NCI-H2227 (cell line): ENCODE results near the gene TMEM259.

Source experiments
- DNase-seq: peaks from one replicate; lab custom pipeline; 2025; ENCODE audit not compliant: unreplicated experiment; lab: John Stamatoyannopoulos, UW

TMEM259 gene

DNA sequence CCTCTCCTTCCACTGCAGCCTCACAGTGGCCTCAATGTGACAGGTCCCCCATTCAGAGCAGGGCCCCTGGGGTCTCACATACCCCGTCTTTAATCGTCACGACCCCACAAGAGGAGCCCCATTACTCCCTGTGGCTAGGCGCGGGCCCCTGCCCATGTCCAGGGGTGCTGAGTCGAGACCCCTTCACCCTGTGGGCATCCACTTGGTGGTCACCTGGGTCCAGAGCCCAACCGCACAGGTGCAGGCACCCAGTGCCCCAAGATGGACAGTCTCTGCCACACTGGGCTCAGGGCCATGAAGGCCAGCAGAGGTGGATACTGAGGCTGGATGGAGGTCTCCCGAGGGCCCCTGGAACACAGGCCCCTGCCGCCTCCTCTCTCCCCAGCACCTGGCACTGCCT, 3.0 kb downstream of the TMEM259 start:
- DNase-seq: no peak

DNA sequence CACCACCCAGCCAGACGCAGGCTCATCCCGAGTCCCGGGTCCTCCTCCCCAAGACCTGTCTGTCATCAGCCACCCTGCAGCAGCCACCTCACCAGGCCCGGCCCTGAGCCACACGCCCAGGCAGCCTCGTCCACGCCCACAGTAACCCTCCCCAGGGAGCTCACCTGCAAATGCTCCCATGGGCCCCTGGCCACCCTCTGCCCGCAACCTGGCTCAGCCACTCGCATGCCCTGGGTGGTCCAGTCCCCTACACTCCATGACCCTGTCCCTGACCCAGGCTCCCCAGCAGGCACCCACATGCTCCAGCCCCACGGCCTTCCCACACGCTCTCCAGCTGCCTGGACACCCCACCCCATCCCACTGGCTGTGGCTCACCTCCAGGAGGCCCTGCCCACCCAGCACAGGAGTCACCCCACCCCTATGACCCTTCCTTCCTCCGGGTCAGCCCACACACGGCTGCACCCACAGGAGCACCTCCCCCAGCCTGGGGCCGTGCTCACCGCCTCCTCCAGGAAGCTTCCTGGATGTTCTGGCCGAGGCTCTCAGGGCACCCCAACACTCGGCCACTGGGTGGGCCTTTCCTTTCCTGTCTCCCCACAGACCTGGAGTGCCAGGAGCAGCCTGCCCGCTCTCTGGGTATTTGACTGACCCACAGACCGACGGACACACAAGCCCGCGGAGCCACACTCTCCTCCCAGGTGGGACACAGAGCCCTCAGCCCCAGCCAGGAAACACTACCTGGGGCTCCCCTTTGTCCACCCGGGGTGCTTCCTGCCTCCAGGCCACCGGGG, 3.6 kb downstream of the TMEM259 start:
- DNase-seq: no peak

DNA sequence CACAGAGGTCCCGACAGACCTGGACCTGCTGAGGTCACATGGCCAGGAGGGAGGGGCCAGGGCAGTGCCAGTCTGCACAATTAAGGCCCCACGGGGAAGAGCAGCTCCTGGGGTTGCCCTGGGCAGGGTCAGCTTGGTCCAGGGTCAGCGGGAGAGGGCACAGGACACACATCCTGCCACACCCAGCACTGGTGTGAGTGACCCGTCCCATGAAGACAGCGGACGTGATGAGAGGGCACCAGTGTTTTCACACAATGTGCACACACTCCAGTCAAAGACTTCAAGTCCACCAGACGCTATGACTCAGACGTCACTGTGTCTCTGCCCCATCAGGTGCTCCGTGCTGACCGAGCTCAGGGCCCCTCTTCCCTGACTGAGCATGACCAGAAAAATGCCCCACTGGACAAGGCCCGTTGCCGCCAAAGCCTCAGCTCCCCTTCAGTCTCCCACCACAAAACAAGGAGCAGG, 4.2 kb downstream of the TMEM259 start:
- no peak for DNase-seq

DNA sequence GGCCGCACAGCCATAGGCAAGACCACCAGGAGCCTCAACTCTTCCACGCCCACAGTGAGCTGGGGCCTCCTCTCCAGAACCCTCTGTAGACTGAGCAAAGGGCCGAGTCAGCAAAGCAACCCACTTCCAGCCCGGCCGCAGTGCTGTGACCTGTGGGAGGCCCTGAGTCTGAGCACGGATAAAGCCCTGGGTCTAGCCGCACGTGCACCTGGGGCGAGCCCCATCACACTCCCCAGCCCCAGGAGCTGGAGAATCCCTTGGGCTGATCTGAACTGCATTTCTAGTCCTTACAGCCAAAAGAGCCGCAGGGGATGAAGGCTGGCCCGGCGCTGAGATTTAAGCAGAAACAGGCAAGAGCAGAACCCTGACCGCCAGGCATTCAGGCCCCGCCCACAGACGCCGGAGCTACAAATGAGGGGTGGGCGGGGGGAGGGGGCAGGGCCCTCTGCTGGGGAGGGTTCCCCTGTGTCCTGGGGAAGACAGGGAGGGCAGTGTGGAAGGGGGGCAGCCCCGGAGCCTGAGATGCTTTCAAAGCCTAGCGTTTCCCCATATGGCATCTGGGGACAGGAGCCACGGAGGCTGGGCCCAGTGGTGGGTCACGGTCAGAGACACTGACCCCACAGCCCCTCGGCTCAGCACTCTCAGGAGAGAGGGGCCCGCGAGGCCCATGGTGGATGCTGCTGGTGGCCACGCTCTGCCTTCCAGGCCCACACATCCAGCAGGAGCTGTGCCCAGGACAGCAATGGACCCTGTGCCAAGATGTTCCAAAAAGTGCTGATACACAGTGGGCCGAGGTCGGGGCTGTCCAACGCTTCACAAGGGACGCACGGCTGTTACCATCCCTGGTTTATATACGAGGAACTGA, 4.9 kb downstream of the TMEM259 start:
- DNase-seq: no peak

DNA sequence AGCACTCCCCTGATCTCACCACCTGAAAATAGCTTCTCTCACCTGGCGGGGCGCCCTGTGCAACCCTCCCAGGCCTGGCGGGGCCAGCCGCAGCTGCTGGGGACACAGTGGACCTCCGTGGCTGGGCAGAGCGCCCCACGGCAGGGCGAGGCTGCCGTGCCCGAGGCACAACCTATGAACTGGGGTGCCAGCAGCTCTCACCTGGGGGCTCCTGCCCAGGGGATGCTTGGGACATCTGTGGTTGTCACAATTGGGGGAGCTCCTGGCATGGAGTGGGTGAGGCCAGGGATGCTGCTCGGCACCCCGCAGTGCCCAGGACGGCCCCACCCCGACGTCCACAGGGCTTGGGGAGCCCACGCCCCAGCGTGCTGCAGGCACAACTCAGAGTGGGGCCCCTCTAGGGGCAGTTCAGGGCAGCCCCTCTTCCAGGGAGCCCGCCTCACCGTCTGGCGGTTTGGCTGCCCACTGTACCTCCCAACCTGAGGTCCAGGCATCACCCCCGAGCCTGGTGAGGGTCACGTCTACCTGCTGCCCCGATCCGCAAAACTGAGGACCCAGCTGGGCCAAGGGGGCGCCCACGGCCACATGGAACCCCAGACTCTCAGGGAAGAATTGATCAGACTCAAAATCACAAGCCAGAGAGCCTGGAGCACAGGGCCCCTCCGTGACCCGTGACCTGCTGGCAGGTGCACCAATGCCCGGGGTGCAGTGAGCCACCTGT, 5.7 kb downstream of the TMEM259 start:
- no peak for DNase-seq

DNA sequence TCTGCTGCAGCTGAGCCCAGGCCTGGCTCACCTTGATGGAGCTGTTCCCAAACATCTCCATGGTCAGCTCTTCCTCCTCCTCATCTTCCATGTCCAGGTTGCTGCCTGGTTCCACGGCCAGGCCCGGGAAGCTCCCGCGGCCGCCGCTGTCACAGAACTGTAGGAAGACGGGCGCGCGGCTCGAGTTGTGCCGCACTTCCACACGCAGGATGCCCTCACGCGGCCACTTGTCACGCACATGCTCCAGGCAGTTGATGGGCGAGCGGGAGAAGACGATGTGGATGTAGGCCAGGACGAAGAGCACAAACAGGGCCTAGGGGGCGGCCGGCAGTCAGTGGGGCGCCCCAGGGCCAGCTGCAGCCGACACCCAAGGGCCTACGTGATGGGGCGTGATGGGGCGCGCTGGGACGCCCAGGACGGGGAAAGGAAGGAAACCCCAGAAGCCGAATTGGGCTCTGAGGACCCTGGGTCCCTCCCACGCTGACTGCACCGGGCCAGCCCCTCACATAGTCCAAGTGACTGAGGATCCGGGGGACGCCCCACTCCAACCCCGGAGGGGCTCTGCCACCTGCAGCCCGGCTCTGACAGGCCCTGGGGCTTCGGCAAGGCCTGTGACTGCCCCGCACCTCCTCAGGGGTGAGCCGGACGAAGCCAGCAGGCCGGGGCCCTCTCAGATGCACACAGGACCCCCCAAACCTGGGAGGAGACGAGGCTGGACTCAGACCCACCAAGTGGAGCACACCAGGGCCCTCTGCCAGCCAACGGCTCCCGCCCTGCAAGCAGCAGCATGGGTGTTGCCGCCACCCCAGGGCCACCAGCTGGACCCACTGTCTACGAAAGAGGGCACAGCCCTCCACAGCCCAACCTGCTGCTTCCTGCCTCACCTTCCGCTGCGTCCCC, 6.5 kb downstream of the TMEM259 start:
- no peak for DNase-seq

DNA sequence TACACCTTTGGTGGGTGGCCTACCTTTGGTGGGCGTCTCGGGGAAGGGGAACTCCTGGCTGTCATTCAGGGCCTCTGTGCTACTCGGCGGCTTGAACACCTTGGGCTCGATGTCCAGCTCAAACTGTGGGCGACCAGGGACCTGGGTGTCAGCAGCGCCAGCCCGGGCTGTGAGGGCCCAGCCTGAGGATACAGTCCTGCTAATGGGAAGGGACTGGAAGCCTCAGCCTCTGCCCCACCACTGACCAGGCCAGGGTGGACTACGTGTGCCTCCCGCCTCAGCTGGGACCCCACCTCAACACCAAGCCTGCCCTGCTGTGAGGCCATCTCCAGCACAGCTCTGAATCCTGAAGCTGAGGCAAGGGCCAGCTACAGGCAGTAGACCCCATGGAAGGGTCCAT, 7.7 kb downstream of the TMEM259 start:
- no peak for DNase-seq

DNA sequence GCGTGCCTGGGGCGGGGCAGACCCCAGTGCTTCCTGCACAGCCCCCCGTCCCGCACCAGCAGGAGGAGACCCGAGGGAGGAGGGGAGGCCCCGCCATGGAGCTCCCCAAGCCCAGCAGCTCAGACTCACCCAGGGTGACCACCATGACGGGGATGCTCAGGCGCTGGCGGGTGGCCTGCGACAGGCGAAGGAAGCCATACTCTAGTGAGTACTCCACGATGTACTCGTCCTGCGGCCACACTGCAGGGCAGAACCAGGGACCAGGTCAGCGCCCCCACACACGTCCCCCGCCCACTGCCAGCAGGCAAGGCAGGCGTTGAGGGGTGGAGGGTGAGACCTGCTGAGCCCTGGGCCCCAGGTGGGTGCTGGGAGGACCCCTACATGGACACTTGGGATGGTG, 8.6 kb downstream of the TMEM259 start:
- DNase-seq: no peak

DNA sequence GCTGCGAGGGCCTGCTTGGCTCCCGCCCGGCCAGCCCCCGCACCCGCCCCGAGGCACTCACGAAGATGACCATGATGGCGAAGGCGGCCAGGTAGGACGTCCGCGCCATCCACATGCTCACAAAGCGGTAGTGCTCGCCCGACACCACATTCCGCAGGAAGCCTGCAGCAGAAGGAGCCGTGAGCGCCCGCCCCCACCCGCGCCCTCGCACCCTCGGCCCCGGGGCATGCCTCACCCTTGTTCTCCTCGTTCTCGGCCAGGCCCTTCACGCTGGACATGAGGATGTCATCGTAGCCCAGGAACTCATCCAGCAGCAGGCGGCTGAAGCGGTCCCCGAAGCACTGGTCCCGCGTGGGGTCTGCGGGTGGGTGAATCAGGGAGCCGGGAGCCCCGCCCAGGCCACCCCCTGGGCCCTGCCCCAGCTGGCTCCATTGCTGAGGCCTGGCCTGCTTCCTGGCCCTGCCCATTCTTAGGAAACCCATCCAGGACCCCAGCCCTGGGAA, 9.0 kb downstream of the TMEM259 start:
- DNase-seq: no peak

DNA sequence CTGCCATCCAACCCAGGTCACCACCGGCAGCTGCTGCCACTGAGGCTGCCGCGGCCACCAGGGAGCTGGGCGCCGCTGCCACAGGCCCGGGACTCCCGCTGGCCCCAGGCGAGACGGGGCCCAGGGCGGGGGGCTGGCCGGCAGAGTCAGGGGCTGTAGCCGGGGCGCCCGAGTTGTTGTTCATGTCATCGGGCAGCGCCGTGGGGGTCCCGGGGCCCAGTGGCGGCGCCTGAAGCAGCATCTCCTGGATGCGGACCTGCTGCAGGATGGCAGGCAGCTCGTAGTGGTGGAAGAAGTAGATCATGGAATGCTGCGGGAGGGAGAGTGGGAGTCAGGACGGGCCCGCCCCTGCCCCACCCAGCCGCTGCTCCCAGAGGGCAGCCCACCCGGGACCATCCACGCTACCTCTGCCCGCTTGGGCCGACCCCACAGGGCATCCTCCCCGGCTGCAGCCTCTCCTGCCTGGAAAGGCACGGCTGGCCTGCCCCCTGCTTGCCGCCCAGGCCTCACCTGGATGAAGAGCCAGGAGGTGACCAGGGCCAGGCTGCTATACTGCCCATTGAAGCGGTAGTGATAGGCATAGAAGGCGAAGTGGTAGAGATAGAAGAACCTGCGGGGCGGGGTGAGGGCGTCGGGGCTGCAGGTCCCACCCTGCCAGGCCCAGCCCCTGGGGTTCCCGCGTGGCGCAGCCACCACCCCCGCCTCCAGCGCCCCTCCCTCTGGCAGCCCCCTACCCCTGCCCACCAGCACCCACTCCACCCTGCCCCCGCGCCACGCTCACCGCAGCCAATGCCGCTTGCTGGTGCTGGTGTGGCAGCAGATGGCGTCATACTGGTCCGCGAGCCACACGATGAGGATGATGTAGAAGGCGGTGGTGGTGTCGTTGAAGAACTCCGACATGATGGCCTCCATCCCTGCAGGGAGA, 10.1 kb downstream of the TMEM259 start:
- DNase-seq: no peak

DNA sequence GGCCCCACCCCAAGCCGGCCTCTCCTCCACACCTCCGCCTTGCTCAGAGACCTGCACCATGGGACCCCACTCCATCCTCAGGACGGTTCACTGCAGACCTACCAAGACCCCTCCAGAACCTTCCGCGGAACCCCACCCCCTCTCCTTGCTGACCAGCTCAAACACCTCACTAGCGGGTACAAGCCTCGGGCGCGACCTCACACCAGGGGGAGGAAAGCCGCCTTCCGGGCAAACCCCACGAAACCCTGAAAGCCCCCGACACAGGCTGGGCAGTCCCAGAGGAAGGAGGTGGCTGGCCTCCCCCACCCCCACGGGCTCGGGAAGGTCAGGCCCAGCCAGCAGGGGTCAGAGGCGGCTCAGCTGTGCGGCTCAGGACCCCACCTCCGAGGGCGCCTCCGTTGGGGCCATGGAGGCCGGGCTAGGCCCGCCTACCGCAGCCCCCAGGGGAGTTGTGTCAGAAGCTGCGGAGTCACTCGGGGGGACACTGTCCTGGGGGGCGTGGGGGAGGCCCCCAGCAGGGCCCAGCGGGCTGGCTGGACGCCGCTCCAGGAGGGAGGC, 10.9 kb downstream of the TMEM259 start:
- no peak for DNase-seq

DNA sequence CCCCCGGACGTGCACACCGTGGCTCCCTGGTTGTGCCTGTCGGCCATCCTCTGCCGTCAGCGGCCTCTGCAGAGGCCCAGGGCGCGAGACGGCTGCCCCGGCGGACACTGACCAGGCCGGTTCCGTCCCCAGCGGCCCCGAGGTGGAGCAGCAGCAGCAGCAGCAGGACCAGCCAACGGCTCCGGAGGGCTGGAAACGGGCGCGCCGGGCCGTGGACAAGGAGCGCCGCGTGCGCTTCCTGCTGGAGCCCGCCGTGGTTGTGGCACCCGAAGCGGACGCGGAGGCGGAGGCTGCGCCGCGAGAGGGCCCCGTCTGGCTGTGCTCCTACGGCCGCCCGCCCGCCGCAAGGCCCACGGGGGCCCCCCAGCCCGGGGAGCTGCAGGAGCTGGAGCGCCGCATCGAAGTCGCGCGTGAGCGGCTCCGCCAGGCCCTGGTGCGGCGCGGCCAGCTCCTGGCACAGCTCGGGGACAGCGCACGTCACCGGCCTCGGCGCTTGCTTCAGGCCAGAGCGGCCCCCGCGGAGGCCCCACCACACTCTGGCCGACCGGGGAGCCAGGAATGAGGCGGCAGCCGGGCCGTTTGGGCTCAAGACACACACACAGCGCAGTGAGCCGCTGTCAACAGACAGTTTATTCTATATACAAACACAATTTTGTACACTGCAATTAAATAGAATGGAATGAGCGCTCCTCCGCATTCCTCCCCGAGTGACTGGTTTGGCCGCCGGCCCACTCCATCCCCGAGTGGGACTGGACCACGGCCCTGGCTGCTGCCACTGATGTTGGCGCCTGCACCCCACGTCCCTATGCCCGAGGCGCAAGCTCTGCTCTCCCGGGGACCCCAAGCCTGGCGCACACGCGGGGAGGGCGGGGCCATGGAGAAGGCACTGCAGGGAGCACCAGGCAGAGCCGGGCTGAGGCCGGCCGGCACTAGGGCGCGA, 11.6 kb downstream of the TMEM259 start:
- no peak for DNase-seq

DNA sequence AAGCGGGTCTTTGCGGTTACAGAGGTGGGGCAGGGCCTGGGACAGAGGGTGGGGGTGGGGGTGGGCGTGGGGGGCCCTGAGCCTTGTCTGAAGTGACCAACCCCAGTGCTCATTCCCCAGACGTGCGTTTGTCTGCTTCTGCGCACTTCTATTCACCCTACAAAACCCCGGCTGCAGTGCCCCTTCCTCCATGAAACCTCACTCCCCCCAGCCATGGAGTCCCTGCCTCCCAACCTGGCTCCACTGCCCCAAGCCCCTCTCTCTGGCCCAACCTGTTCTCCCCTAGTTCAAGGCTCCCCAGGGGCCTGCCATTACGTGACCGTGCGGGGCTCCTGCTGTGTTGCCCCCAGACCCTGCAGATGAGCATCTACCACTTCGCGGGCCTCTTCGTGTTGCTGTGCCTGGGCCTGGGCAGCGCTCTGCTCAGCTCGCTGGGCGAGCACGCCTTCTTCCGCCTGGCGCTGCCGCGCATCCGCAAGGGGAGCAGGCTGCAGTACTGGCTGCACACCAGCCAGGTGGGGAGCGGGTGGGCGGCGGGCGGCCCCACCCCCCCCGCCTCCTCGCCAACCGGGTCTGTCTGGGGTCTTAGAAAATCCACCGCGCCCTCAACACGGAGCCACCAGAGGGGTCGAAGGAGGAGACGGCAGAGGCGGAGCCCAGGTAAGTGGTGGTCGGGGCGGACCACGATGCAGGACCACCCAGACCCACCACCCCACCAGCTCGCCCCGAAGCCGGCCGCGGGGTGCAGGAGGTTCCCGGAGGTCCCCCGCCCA, 12.5 kb downstream of the TMEM259 start:
- no peak for DNase-seq

DNA sequence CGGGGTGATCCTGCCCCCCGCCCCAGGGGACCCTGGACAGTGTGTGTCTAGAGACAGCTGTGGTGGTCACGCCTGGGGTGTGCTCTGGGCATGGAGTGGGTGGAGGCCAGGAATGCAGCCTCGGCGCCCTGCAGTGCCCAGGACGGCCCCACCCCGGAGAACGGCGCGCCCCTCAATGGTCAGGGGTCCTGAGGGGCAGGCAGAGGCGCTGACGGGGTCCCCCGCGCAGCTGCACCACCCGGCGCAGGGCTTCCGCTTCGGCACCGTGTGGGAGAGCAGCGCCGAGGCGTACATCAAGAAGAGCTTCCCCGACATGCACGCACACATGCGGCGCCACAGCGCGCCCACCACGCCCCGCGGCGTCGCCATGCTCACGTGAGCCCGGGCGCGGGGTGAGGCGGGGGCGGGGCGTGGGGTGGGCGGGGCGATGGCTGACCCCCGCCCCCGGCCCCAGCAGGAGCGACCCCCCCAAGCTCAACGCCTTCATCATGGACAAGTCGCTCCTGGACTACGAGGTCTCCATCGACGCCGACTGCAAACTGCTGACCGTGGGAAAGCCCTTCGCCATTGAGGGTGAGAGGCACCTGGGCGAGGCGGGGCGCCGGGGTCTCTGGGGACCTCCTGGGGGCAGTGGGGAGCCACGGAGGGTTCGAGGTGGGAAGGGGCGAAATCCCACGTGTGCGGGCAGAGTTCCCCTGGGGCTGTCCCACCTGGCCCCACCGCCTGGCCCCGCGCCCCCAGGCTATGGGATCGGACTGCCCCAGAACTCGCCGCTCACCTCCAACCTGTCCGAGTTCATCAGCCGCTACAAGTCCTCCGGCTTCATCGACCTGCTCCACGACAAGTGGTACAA, 13.3 kb downstream of the TMEM259 start:
- no peak for DNase-seq

DNA sequence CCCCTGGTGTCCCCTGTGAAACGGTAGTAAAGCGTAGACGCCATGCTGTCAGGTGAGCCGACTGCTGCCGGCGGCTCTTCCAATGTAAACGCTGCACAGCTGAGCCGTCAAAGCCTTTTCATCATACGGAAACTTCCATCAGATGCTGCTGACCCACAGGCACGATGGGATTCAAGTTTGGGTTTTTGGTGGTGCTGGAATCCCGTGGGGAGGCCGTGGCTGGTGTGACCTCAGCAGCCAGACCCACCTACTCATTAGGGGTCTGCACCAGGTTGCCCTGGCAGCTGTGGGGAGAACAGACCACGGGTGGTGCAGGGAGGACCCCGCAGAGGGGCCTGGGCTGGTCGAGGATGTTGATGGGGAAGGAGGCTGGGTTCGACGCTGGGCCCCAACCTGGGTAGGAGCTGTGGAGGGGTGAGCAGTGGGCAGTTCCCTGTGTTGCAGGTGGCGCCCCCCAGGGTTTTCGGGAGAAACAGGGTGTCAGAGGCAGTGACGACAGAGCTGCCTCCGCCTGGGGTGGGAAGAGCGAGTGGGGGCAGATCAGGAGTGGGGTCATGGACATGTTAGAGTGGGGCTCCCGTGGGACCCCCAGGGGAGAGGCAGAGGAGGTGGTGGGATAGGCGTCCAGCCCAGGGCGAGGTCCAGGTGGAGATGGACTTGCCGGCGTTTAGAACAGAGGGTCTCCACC, 14.1 kb downstream of the TMEM259 start:
- DNase-seq: no peak
